AG09309 (cell line): Measurements from ENCODE around the gene PRDM1.
A peak's percentile ranks its signal among the peaks of the same experiment; 100 is the strongest.

Source experiments
- DNase-seq: peaks from one replicate; pipeline ENCODE4 v3.0.0-alpha.2; 2010; ENCODE audit warnings: low read depth
- H3K4me3 ChIP-seq: 2 replicates; pipeline ENCODE4 v1.5.1; 2011; ENCODE audit warnings: mild to moderate bottlenecking, low read depth, low read length, moderate library complexity; ENCODE audit not compliant: control insufficient read depth
- TF ChIP-seq, protein P1 (sequence below): IDR thresholded peaks from 2 replicates; pipeline ENCODE4 v1.5.1; 2011; ENCODE audit warnings: mild to moderate bottlenecking, low read depth, low read length, inconsistent platforms; ENCODE audit not compliant: insufficient read depth, control insufficient read depth; ENCODE audit errors: missing control alignments

PRDM1 gene

DNA sequence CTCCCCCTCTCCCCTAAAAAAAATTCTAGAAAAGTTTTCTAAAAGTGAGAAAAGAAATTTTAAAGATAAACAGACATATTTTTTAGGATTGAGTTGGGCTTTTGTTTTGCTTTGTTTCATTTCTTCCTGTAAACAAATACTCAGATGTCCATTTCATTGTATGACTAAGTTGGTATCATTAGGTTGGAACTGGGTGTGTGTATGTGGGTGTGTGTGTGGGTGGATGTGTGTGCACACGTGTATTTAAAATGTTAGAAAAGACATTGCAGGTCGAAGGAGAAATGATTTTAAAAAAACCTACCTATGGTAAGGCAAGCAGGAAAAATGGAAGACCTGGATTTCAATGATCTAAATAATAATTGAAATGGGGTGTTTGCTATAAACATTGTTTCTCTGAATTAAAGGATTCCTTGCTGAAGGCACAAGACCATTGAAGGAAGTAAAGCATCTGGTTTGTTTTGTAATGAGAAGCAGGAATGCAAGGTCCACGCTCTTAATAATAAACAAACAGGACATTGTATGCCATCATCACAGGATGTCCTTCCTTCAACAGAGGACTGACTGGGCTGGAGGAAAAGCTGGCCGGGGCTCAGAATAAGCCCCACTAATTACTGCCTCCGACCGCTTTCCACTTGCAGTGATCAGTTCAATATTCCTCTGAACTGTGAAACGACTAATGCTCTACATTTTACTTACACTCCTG is 996 bp upstream of the PRDM1 start:
- no peak for DNase-seq
- TF ChIP-seq, protein P1, sequence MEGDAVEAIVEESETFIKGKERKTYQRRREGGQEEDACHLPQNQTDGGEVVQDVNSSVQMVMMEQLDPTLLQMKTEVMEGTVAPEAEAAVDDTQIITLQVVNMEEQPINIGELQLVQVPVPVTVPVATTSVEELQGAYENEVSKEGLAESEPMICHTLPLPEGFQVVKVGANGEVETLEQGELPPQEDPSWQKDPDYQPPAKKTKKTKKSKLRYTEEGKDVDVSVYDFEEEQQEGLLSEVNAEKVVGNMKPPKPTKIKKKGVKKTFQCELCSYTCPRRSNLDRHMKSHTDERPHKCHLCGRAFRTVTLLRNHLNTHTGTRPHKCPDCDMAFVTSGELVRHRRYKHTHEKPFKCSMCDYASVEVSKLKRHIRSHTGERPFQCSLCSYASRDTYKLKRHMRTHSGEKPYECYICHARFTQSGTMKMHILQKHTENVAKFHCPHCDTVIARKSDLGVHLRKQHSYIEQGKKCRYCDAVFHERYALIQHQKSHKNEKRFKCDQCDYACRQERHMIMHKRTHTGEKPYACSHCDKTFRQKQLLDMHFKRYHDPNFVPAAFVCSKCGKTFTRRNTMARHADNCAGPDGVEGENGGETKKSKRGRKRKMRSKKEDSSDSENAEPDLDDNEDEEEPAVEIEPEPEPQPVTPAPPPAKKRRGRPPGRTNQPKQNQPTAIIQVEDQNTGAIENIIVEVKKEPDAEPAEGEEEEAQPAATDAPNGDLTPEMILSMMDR = no peak
- H3K4me3 ChIP-seq = peak overlapping the region; percentile 74

DNA sequence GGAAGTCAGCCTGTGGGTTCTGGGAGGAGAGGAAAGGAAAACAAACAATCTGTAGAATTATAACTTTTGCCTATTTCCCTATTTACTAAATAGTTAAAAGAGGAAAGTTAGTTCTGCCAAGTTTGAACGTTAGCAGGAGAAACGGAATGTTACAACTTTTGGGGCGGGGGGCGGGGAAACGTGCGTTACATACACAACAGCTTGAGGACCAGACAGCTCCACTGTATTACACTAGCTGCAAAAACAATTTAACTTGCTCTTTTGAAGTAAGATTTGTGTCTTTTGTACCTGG is 498 bp upstream of the PRDM1 start:
- no peak for DNase-seq
- peak overlapping the region; percentile 74 for H3K4me3 ChIP-seq
- TF ChIP-seq, protein P1 = no peak

DNA sequence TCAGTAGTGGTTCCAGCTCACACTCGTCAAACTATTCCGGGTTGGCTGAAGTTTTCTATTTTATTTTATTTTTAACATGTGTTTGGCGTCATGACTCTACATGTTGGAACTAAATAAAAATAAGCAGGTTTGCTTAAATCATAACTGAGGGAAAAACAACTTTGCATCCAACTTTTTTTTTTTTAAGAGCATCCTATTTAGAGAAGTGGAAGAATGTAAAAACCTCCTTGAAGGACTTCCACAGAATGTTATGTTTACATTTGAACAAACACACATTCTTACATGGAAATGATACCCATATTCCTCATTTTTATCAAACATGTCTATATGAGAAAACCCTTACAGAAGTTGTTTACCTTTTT is 659 bp downstream of the PRDM1 start:
- TF ChIP-seq, protein P1 = no peak
- no peak for DNase-seq
- peak overlapping the region; percentile 74 for H3K4me3 ChIP-seq

DNA sequence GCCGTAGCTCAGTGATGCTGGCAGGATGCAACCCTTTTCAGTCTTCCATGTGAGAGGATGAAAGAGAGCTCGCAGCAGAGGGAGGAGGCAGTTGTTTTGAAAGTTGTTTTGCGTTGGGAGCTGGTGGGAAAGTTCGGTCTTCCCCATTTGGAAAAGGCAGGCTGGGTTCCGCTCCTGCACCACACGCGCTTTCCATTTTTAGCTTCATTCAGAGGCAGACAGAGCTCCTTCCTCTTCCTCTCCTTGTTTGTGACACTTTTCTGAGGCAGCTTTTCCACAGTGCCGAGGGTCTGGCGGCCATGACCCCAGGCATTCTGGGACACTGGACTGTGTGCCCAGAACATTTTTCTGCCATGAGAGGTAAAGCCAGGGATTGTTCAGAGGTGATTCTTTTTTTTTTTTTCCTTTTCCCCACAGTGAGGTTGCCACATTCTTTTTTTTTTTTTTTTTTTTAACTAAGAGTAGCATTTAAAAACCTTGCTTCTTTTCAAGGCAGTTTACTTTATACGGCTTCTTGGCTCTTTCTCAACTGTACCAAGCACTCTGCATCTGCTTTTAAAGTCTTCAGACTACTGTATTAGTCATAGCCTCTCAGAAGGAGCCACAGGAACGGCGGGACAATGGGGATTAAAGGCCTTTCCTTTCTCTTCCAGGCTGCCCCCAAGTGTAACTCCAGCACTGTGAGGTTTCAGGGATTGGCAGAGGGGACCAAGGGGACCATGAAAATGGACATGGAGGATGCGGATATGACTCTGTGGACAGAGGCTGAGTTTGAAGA is 1.6 kb downstream of the PRDM1 start:
- H3K4me3 ChIP-seq = peak overlapping the region; percentile 74
- TF ChIP-seq, protein P1 = no peak
- DNase-seq = peak; percentile 61

DNA sequence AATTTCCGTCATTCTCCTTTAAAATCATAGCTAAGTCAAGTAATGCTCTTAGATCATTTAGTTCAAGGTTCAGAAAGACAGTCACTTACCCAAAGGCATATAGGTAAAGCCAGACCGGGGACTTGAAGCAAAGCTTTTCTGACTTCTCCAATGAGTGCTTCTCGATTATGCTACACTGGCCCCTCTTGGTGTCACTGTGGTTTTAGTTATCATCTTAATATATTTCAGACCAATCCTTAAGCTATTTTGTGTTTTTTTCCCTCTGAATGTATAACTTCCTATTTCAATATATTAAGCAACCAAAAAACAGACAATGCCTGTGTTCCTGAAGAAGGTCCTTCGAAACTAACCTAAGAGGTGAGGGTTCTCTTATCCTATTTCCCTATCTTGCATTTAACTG is 3.9 kb downstream of the PRDM1 start:
- TF ChIP-seq, protein P1 = peak; percentile 32
- peak overlapping the region; percentile 74 for H3K4me3 ChIP-seq
- peak; percentile 43 for DNase-seq

DNA sequence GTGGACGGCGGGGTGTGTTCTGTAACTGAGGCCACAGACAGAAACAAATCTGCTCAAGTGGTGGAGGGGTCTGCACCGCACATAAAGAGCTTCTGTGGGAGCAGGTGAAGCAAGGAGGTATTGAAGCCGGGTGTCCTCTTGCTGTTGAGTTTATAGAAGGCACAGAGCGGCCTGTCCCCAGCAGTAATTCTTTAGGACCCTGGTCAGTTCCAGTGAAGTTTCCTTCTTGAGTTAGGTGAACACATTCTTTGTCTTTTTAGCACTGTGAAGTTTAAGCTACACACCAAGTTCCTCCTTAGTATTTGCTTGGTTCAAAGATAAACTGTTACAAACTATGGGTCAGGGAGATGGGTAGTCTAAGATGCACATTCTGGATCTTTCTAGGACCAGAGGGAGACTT is 6.1 kb downstream of the PRDM1 start:
- DNase-seq = no peak
- TF ChIP-seq, protein P1 = no peak
- H3K4me3 ChIP-seq = no peak overlapping the region
